ENCODE measurements around the gene C12orf75.
"Not testable (repeated sequence)": the region's sequence is repeated elsewhere in the genome, so short reads cannot be mapped to it uniquely, and the experiment has no call there.

The C12orf75 gene

GRCh38 chr12:105396983-105397382, 66.5 kb downstream of the C12orf75 start:
- DNase-seq (ENCODE audit: insufficient read length, low spot score) (no peak), FAIRE-seq (no peak)
- no peak for TF ChIP-seq CTCF (IDR thresholded peaks at IDR 0.05; ENCODE audit: insufficient read depth, missing control alignments)

- DNase-seq (ENCODE audit: insufficient read length, low spot score) (no peak), FAIRE-seq (no peak)
- no peak for TF ChIP-seq CTCF (IDR thresholded peaks at IDR 0.05; ENCODE audit: insufficient read depth, missing control alignments)
Measured at GRCh38 chr12:105398930-105399329, 68.4 kb downstream of the C12orf75 start.

- TF ChIP-seq CTCF (IDR thresholded peaks at IDR 0.05; ENCODE audit: insufficient read depth, missing control alignments): no peak
- no peak for FAIRE-seq
- DNase-seq (ENCODE audit: insufficient read length, low spot score): no peak
Measured at GRCh38 chr12:105399428-105400081, 69.1 kb downstream of the C12orf75 start.

GRCh38 chr12:105400227-105400626, 69.7 kb downstream of the C12orf75 start:
- TF ChIP-seq CTCF (IDR thresholded peaks at IDR 0.05; ENCODE audit: insufficient read depth, missing control alignments): no peak
- DNase-seq (ENCODE audit: insufficient read length, low spot score) (no peak), FAIRE-seq (no peak)

GRCh38 chr12:105401198-105401597, 70.7 kb downstream of the C12orf75 start:
- TF ChIP-seq CTCF (IDR thresholded peaks at IDR 0.05; ENCODE audit: insufficient read depth, missing control alignments): no peak
- no peak for DNase-seq (ENCODE audit: insufficient read length, low spot score)
- no peak for FAIRE-seq

GRCh38 chr12:105402366-105402765, 71.9 kb downstream of the C12orf75 start:
- FAIRE-seq (no peak), DNase-seq (ENCODE audit: insufficient read length, low spot score) (peak; percentile 23)
- TF ChIP-seq CTCF (IDR thresholded peaks at IDR 0.05; ENCODE audit: insufficient read depth, missing control alignments): no peak

GRCh38 chr12:105403095-105403494, 72.6 kb downstream of the C12orf75 start:
- TF ChIP-seq CTCF (IDR thresholded peaks at IDR 0.05; ENCODE audit: insufficient read depth, missing control alignments): no peak
- no peak for FAIRE-seq
- DNase-seq (ENCODE audit: insufficient read length, low spot score): no peak

- DNase-seq (ENCODE audit: insufficient read length, low spot score); FAIRE-seq: not testable (repeated sequence)
Measured at GRCh38 chr12:105404134-105404533, 73.6 kb downstream of the C12orf75 start.
